Bronchial epithelial cell (primary cell): ENCODE data around the gene CRNN. TPM values are rescaled to one million over a fixed set of nuclear protein-coding genes. Genes with fewer than 3 reads are reported as not detected.
A peak's percentile ranks its signal among the peaks of the same experiment; 100 is the strongest.

ENCODE experiments used
- DNase-seq: peaks from one replicate; pipeline ENCODE4 v3.0.0-alpha.2; 2010; ENCODE audit warnings: low read depth
- FAIRE-seq: peaks from 2 replicates; lab custom pipeline; 2011; peaks lifted over from hg19 to GRCh38; lab: Jason Lieb, UNC
- H3K27me3 ChIP-seq: 2 replicates; pipeline ENCODE4 v1.5.1; 2011; ENCODE audit warnings: low read length; ENCODE audit not compliant: control insufficient read depth, insufficient read depth
- H3K36me3 ChIP-seq: 2 replicates; pipeline ENCODE4 v1.5.1; 2011; ENCODE audit warnings: low read length; ENCODE audit not compliant: control insufficient read depth, insufficient read depth
- H3K4me3 ChIP-seq: 2 replicates; pipeline ENCODE4 v1.5.1; 2011; ENCODE audit warnings: mild to moderate bottlenecking, low read depth, low read length, control low read depth
- CTCF ChIP-seq: IDR thresholded peaks from 2 replicates; pipeline ENCODE4 v1.5.1; 2011; ENCODE audit warnings: mild to moderate bottlenecking, moderate library complexity, low read length, control low read depth, inconsistent platforms; ENCODE audit not compliant: insufficient read depth, severe bottlenecking
- total RNA-seq: library from RNA; depleted of rRNA; stranded (reverse); fragments of >200 nt; gene quantifications from 2 replicates; pipeline ENCODE4 v1.2.1, GENCODE V29; 2014

CRNN gene
- total RNA-seq, 1 donor from 2014 or later = 6.6 TPM

GRCh38 chr1:152419917-152420316, 5.9 kb upstream of the CRNN start:
- FAIRE-seq = no peak
- no peak for TF ChIP-seq CTCF

GRCh38 chr1:152415454-152416227, 1.6 kb upstream of the CRNN start:
- Histone ChIP-seq H3K4me3 (no peak overlapping the region), H3K36me3 (no peaks in the 10 kb centered on the region), H3K27me3 (no peaks in the 10 kb centered on the region)
- DNase-seq = no peak
- TF ChIP-seq CTCF = no peak
- FAIRE-seq = no peak

More at GRCh38 chr1:152419917-152420316, 5.9 kb upstream of the CRNN start:
- H3K36me3 ChIP-seq = no peaks in the 10 kb centered on the region
- H3K27me3 ChIP-seq = no peaks in the 10 kb centered on the region
- peak; percentile 50 for DNase-seq
- H3K4me3 ChIP-seq = no peak overlapping the region

GRCh38 chr1:152412756-152413155, 1.3 kb downstream of the CRNN start:
- DNase-seq = no peak
- Histone ChIP-seq H3K27me3 (no peaks in the 10 kb centered on the region), H3K36me3 (no peaks in the 10 kb centered on the region), H3K4me3 (no peak overlapping the region)
- FAIRE-seq = no peak
- TF ChIP-seq CTCF = no peak

GRCh38 chr1:152411134-152411533, 2.9 kb downstream of the CRNN start:
- Histone ChIP-seq H3K4me3 (no peak overlapping the region), H3K36me3 (no peaks in the 10 kb centered on the region), H3K27me3 (no peaks in the 10 kb centered on the region)
- no peak for TF ChIP-seq CTCF
- DNase-seq (no peak), FAIRE-seq (no peak)

GRCh38 chr1:152410599-152410998, 3.5 kb downstream of the CRNN start:
- no peak overlapping the region for H3K4me3 ChIP-seq
- no peak for TF ChIP-seq CTCF
- no peaks in the 10 kb centered on the region for H3K27me3 ChIP-seq
- DNase-seq (peak; percentile 21), FAIRE-seq (peak; percentile 73)
- H3K36me3 ChIP-seq = no peaks in the 10 kb centered on the region
